ENCODE results near the gene ZNF276. TPM values are rescaled to one million over a fixed set of nuclear protein-coding genes. Genes with fewer than 3 reads are reported as not detected.
A peak's percentile ranks its signal among the peaks of the same experiment; 100 is the strongest.

Gene ZNF276
- total RNA-seq, 1 donor from 2014 or later = 22.5 TPM

- no peak for DNase-seq (ENCODE audit: low spot score, unreplicated experiment)
- Mint-ChIP-seq H3K9me3 (ENCODE audit: low read depth) (no peaks in the 10 kb centered on the region), H3K36me3 (ENCODE audit: insufficient read depth) (peaks cover 4% of the 10 kb centered on the region), H3K4me1 (ENCODE audit: low read depth) (no peaks in the 10 kb centered on the region), H3K27me3 (peaks cover under 1% of the 10 kb centered on the region), H3K27ac (no peak overlapping the region), H3K4me3 (ENCODE audit: low read depth) (no peak overlapping the region)
- no peak for TF ChIP-seq CTCF (IDR thresholded peaks at IDR 0.05; ENCODE audit: unreplicated experiment)
Observed at GRCh38 chr16:89710709-89711564, 10.4 kb upstream of the ZNF276 start.

DNA sequence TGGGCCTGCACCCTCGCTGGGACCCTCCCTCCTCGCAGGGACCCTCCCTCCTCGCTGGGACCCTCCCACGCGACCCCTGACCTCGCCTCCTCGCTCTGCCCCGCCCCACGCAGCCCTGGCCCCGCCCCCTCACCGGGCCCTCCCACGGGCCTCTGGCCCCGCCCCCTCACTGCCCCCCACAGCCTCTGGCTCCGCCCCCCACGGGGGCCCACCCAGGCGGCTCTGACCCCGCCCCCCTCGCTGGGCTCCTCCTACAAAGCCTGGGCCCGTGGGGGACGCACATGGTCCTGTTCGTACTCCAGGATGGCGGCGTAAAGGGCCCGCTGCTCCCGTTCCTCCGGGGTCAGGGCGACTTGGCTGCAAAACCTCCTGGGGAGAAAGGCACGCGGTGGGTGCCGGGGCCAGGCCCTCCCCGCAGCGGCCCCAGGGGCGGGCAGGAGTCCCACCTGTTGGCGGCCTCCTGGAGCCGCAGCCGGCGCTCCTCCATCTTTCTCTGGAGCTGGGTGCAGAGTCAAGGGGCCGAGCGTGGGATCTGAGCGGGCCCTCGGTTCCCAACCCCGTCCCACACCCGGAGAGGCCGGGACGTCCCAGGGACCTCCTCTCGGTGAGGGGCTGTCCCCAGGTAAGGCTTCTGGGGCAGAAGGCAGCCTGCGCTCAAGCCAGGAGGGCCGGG is 9.6 kb upstream of the ZNF276 start:
- DNase-seq (ENCODE audit: low spot score, unreplicated experiment) = no peak
- H3K9me3 Mint-ChIP-seq (ENCODE audit: low read depth) = no peaks in the 10 kb centered on the region
- no peaks in the 10 kb centered on the region for H3K4me1 Mint-ChIP-seq (ENCODE audit: low read depth)
- H3K36me3 Mint-ChIP-seq (ENCODE audit: insufficient read depth) = peaks cover 4% of the 10 kb centered on the region
- no peaks in the 10 kb centered on the region for H3K27me3 Mint-ChIP-seq
- no peak overlapping the region for H3K27ac Mint-ChIP-seq
- H3K4me3 Mint-ChIP-seq (ENCODE audit: low read depth) = peak overlapping the region; percentile 68
- no peak for TF ChIP-seq CTCF (IDR thresholded peaks at IDR 0.05; ENCODE audit: unreplicated experiment)

GRCh38 chr16:89712274-89712781 is 9.0 kb upstream of the ZNF276 start:
- DNase-seq (ENCODE audit: low spot score, unreplicated experiment) = no peak
- Mint-ChIP-seq H3K9me3 (ENCODE audit: low read depth) (no peaks in the 10 kb centered on the region), H3K4me3 (ENCODE audit: low read depth) (peak overlapping the region; percentile 68), H3K27ac (no peak overlapping the region), H3K36me3 (ENCODE audit: insufficient read depth) (peaks cover 4% of the 10 kb centered on the region), H3K27me3 (no peaks in the 10 kb centered on the region), H3K4me1 (ENCODE audit: low read depth) (no peaks in the 10 kb centered on the region)
- no peak for TF ChIP-seq CTCF (IDR thresholded peaks at IDR 0.05; ENCODE audit: unreplicated experiment)

GRCh38 chr16:89716493-89716892 is 4.8 kb upstream of the ZNF276 start:
- DNase-seq (ENCODE audit: low spot score, unreplicated experiment) = no peak
- Mint-ChIP-seq H3K4me3 (ENCODE audit: low read depth) (no peak overlapping the region), H3K9me3 (ENCODE audit: low read depth) (no peaks in the 10 kb centered on the region), H3K36me3 (ENCODE audit: insufficient read depth) (peaks cover 4% of the 10 kb centered on the region), H3K4me1 (ENCODE audit: low read depth) (peaks cover 9% of the 10 kb centered on the region), H3K27ac (no peak overlapping the region), H3K27me3 (peaks cover 3% of the 10 kb centered on the region)
- TF ChIP-seq CTCF (IDR thresholded peaks at IDR 0.05; ENCODE audit: unreplicated experiment) = no peak

DNA sequence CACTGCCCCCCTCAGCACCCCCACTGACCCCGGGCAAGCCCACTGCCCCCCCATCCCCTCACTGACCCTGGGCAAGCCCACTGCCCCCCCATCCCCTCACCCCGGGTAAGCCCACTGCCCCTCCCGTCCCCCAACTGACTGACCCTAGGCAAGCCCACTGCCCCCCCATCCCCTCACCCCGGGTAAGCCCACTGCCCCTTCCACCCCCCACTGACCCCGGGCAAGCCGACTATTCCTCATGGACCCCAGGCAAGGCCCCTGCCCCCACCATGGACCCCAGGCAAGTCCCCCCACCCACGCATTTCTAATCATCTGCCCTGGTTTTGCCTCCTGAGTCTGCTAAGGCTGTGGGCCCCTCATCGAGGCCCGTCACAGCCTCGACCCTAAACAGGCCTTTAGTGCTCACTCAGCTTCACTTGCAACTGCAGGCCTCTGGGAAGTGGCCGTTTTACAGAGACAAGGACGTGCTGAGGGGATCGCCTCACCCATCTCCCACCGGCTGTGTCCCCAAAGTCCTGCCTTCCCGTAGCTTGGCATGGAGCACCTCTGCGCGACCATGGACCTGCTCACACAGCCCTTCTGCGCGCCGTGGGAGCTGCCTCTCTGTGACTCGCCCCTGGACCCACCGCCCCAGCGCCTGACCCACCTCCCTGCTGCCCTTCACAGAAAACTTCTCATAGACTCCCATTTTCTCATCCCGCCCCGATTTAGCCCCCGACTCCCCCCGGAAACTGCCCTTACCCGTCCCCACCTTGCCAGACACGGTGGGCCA is 4.2 kb upstream of the ZNF276 start:
- TF ChIP-seq CTCF (IDR thresholded peaks at IDR 0.05; ENCODE audit: unreplicated experiment) = no peak
- peaks cover 9% of the 10 kb centered on the region for H3K4me1 Mint-ChIP-seq (ENCODE audit: low read depth)
- no peak overlapping the region for H3K27ac Mint-ChIP-seq
- H3K9me3 Mint-ChIP-seq (ENCODE audit: low read depth) = no peaks in the 10 kb centered on the region
- H3K36me3 Mint-ChIP-seq (ENCODE audit: insufficient read depth) = peaks cover 4% of the 10 kb centered on the region
- H3K4me3 Mint-ChIP-seq (ENCODE audit: low read depth) = no peak overlapping the region
- peaks cover 3% of the 10 kb centered on the region for H3K27me3 Mint-ChIP-seq
- no peak for DNase-seq (ENCODE audit: low spot score, unreplicated experiment)

All from progenitor cell of endocrine pancreas (in vitro differentiated cells).